ENCODE results near the gene ARRDC3.

Gene ARRDC3

DNA sequence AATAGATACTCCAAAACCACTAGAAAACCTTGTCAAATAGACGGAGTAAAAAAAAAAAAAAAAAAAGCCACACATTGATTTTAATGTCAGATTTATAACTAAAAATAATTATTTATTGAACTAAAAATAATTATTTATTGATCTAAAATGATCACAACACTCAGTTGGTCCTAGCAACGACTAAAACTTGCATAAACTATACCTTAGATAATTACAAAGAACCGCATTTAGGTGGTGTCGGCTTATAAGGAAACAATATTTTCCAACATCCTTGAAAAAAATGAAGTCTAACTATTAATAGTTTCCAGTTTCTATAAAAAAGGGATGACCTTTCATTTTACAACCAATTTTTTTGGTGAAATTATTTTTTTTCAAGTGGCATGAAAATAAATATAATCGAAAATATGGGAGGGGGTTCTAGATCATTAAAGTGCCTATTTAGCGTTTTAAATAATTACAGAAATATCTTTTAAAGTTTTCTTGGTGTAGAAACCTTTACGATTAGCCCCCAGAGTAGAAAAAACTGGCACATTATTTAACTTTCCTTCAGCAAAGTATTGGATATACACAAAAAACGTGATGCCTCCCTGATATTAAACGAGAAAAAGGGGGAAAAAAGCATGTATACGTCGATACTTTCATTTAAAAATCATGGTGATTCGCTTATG is 3.7 kb downstream of the ARRDC3 start:
- Mint-ChIP-seq H3K4me1 (ENCODE audit: low read depth) (peaks cover 40% of the 10 kb centered on the region), H3K9me3 (no peaks in the 10 kb centered on the region), H3K4me3 (peak overlapping the region; percentile 93), H3K27me3 (no peaks in the 10 kb centered on the region), H3K36me3 (ENCODE audit: low read depth) (peaks cover 62% of the 10 kb centered on the region), H3K27ac (peak overlapping the region; percentile 99)
- no peak for DNase-seq

DNA sequence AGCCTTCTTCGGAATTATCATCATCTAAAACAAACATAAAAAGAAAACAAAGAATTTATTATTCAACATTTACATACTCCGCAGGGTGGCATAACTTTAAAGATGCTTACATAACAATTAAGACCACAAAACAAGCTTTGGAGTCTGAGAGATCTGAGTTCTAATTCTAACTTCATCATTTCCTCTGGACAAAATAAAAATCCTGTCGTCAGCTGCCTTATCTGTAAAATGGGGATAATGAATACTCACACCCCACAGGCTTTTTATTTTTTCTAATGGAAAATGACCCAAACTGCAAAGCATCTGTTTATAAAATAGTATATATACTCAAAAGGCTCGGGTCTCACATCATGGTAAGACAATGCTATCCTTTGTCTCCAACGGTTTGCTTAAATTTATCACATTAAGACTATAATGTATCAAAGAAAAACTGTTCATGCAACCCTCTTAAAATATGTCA is 4.3 kb downstream of the ARRDC3 start:
- no peak for DNase-seq
- Mint-ChIP-seq H3K36me3 (ENCODE audit: low read depth) (peaks cover 68% of the 10 kb centered on the region), H3K27me3 (no peaks in the 10 kb centered on the region), H3K4me1 (ENCODE audit: low read depth) (peaks cover 38% of the 10 kb centered on the region), H3K9me3 (no peaks in the 10 kb centered on the region), H3K4me3 (peak overlapping the region; percentile 93), H3K27ac (peak overlapping the region; percentile 92)

DNA sequence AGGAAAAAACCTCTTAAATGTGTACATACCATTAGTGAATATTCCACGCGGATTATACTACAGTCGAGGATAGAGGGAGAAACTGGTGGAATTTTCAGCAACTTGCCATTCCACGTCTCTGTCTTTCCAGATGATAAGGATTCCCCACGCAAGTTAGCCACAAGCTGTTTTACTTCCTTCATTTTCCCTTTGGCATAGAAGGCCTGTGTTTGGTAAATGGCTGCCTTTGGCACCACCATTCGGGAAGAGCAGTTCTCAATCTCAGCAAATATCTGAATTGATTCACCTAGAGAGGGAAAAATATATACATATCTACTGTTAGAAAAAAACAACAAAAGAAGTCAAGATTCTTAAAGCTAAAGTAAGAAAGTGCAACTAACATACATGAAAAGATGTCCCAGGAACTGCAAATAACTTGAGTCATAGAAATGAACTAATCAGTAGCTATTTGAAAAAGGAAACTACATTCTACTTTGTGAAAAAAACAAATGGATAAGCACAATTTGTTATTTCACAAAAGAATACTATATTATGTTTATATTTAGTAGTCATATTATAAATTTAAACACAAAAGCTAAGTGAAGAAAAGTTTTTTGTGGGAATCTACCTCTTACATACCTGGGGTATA is 8.1 kb downstream of the ARRDC3 start:
- Mint-ChIP-seq H3K27me3 (no peaks in the 10 kb centered on the region), H3K4me3 (peak overlapping the region; percentile 0), H3K4me1 (ENCODE audit: low read depth) (peaks cover 65% of the 10 kb centered on the region), H3K9me3 (no peaks in the 10 kb centered on the region), H3K27ac (peak overlapping the region; percentile 83), H3K36me3 (ENCODE audit: low read depth) (peaks cover 73% of the 10 kb centered on the region)
- no peak for DNase-seq

DNA sequence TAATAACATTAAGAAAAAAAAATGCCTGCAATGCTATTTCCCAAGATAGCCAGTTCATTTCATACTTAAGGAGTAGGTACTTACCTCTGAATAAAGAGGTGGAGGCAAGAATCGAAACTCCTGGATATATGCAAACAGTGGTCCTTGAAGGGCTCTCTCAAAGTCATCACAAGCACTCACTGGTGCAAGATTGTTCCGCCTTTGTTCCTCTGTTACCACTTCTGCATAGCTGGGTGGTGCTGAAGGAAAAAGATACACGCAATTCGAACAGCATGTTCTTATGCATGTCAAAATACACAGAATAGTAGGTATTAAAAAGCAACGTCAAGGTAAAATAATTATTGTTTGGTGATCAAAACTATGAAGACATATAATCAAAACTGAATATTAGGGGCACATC is 9.5 kb downstream of the ARRDC3 start:
- peaks cover 79% of the 10 kb centered on the region for H3K36me3 Mint-ChIP-seq (ENCODE audit: low read depth)
- no peaks in the 10 kb centered on the region for H3K9me3 Mint-ChIP-seq
- no peaks in the 10 kb centered on the region for H3K27me3 Mint-ChIP-seq
- H3K4me3 Mint-ChIP-seq: no peak overlapping the region
- DNase-seq: no peak
- H3K27ac Mint-ChIP-seq: no peak overlapping the region
- H3K4me1 Mint-ChIP-seq (ENCODE audit: low read depth): peaks cover 67% of the 10 kb centered on the region

DNA sequence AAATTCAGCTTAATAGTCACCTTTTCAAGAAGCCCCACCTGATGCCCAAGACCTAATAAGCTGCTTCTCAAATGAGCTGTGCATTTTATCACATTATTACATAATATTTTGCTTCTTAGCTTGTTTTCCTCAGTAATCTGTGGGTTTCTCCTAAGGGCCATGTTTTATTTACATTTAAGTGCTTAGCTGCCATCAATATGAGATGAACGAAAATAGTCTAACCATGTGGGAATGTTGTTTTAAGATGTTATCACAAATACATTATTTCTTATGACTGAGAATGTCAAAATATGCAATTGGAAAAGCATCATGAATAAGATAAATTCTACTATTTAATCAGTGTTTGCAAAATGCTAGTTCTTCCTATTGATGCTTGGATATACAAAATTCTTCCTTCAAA is 10.1 kb downstream of the ARRDC3 start:
- Mint-ChIP-seq H3K36me3 (ENCODE audit: low read depth) (peaks cover 84% of the 10 kb centered on the region), H3K27me3 (no peaks in the 10 kb centered on the region), H3K27ac (peak overlapping the region; percentile 5), H3K4me3 (no peak overlapping the region), H3K4me1 (ENCODE audit: low read depth) (peaks cover 68% of the 10 kb centered on the region), H3K9me3 (no peaks in the 10 kb centered on the region)
- no peak for DNase-seq

DNA sequence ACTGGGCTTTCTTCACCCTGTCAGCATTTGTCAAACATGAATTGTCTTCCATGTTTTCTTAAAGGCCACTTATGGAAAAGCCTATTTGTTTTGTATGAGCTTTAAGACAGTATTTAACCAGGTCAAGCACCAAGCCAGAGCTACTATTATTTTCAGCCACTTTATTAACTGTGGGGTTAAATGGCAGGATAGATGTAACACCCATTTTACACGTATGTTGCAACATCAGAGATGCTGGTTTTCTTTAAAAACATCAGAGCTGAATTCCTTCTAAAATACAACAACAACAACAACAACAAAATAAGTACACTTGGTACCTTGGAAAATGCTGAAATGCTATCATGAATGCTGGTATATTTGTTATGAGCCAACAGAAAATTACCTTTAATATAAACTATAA is 13.6 kb downstream of the ARRDC3 start:
- Mint-ChIP-seq H3K27me3 (no peaks in the 10 kb centered on the region), H3K4me3 (no peak overlapping the region), H3K36me3 (ENCODE audit: low read depth) (peaks cover 73% of the 10 kb centered on the region), H3K4me1 (ENCODE audit: low read depth) (peaks cover 44% of the 10 kb centered on the region), H3K27ac (no peak overlapping the region), H3K9me3 (no peaks in the 10 kb centered on the region)
- no peak for DNase-seq

DNA sequence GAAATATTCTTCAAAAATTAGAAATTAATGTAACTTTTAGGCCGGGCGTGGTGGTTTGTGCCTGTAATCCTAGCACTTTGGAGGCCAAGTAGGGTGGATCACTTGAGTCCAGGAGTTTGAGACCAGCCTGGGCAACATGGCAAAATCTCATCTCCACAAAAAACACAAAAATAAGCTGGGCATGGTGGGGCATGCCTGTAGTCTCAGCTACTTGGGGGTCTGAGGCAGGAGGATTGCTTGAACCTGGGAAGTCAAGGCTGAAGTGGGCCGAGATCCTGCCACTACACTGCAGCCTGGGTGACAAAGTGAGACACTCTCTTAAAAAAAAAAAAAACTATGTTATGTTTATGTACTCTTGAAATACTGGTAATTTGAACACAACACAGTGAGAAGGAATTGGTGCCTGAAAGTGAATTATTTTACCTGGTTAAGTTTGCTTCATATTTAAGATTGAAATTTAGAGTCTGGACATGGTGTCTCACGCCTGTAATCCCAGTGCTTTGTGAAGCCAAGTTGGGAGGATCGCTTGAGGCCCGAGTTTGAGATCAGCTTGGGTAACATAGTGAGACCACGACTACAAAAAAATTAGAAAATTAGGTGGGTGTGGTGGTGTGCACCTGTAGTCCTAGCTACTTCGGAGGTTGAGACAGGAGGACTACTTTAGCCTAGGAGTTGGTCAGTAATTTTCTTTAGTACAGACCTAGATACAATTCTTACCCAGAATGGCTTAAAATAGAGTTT is 15.0 kb downstream of the ARRDC3 start:
- H3K27ac Mint-ChIP-seq: no peak overlapping the region
- DNase-seq: no peak
- H3K4me3 Mint-ChIP-seq: no peak overlapping the region
- H3K9me3 Mint-ChIP-seq: no peaks in the 10 kb centered on the region
- H3K36me3 Mint-ChIP-seq (ENCODE audit: low read depth): peaks cover 59% of the 10 kb centered on the region
- peaks cover 33% of the 10 kb centered on the region for H3K4me1 Mint-ChIP-seq (ENCODE audit: low read depth)
- no peaks in the 10 kb centered on the region for H3K27me3 Mint-ChIP-seq

DNA sequence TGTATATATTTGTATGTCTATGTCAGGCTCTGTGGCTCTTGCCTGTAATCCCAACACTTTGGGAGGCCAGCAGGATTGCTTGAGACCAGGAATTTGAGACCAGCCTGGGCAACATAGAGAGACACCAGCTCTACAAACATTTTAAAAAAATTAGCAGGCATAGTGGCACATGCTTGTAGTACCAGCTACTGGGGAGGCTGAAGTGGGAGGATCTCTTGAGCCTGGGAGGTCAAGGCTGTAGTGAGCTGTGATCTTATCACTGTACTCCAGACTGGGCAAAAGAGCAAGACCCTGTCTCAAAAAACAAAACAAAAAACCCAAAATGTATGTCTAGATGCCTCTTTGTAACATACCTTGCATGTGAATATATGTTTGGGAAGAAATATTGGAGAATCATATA is 15.8 kb downstream of the ARRDC3 start:
- Mint-ChIP-seq H3K4me3 (no peak overlapping the region), H3K4me1 (ENCODE audit: low read depth) (peaks cover 31% of the 10 kb centered on the region), H3K9me3 (peaks cover 3% of the 10 kb centered on the region), H3K27ac (no peak overlapping the region), H3K27me3 (no peaks in the 10 kb centered on the region), H3K36me3 (ENCODE audit: low read depth) (peaks cover 57% of the 10 kb centered on the region)
- no peak for DNase-seq

DNA sequence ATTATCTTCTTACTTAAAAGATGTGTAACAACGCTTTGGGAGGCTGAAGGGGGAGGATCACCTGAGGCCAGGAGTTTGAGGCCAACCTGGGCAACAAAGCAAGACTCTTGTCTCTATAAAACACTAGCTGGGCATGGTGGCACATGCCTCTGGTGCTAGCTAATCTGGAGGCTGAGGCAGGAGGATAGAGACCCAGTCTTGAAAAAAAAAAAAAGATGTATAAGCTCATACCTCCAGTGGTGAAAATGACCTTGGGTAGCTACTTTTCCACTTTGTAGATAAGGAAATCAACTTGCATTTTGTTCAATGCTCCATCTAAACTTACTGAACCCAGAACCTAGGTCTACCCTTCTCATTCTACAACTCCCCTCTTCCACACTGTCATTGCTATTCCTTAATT is 16.6 kb downstream of the ARRDC3 start:
- DNase-seq: no peak
- Mint-ChIP-seq H3K9me3 (peaks cover 8% of the 10 kb centered on the region), H3K36me3 (ENCODE audit: low read depth) (peaks cover 49% of the 10 kb centered on the region), H3K27ac (no peak overlapping the region), H3K4me1 (ENCODE audit: low read depth) (peaks cover 27% of the 10 kb centered on the region), H3K27me3 (no peaks in the 10 kb centered on the region), H3K4me3 (no peak overlapping the region)

DNA sequence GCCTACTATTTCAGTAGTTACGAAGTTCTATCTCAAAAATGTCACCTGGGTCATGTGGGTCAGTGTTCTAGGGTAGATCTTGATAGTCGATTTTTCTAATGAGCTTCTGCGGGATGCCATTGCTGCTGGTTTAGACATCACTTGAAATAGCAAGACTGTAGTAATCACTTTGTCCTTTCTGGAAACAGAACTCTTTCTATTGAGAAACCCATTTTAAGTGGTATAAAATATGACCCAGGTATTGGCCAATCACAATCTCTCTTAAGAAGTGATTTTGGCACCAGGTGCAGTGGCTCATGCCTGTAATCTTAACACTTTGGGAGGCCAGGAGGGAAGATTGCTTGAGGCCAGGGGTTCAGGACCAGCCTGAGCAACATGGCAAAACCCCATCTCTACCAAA is 17.6 kb downstream of the ARRDC3 start:
- DNase-seq: no peak
- peaks cover 28% of the 10 kb centered on the region for H3K4me1 Mint-ChIP-seq (ENCODE audit: low read depth)
- no peaks in the 10 kb centered on the region for H3K27me3 Mint-ChIP-seq
- H3K36me3 Mint-ChIP-seq (ENCODE audit: low read depth): peaks cover 43% of the 10 kb centered on the region
- H3K27ac Mint-ChIP-seq: no peak overlapping the region
- H3K4me3 Mint-ChIP-seq: no peak overlapping the region
- H3K9me3 Mint-ChIP-seq: peaks cover 18% of the 10 kb centered on the region

DNA sequence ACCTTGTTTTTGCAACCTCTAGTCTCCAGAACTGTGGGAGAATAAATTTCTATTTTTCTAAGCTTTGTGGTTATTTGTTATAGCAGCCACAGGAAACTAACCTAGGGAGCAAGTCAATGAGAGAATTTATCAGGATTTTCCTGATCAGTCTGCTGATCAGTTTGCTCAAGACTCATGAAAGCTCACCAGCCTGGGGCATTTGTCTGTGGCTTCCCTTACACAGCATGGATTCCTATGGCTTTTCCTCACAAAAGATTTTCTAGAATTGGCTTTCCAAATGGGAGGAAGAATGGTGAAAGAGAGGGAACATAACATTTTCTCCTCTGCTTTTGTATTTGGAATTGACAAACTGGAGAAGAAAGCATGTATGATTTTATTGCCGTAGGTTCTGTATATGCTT is 20.2 kb downstream of the ARRDC3 start:
- Mint-ChIP-seq H3K27me3 (peaks cover 5% of the 10 kb centered on the region), H3K9me3 (peaks cover 21% of the 10 kb centered on the region), H3K4me1 (ENCODE audit: low read depth) (peaks cover 17% of the 10 kb centered on the region), H3K36me3 (ENCODE audit: low read depth) (peaks cover 23% of the 10 kb centered on the region), H3K4me3 (no peak overlapping the region), H3K27ac (no peak overlapping the region)
- DNase-seq: no peak

DNA sequence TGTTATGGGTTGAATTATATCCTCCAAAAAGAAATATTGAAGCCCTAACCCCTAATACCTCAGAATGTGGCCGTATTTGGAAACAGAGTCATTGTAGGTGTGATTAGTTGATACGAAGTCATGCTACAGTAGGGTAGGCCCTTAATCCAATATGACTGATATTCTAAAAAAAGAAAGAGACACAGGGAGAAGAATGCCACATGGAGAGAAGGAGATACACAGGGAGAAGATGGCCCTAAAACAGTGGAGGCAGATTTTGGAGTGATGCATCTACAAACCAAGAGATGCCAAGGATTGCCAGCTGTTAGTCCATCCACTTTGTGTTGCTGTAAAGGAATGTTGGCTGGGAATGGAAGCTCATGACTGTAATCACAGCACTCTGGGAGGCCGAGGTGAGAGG is 21.3 kb downstream of the ARRDC3 start:
- H3K9me3 Mint-ChIP-seq: peaks cover 21% of the 10 kb centered on the region
- peaks cover 17% of the 10 kb centered on the region for H3K36me3 Mint-ChIP-seq (ENCODE audit: low read depth)
- H3K4me1 Mint-ChIP-seq (ENCODE audit: low read depth): peaks cover 17% of the 10 kb centered on the region
- no peak overlapping the region for H3K4me3 Mint-ChIP-seq
- H3K27ac Mint-ChIP-seq: peak overlapping the region; percentile 83
- H3K27me3 Mint-ChIP-seq: peaks cover 11% of the 10 kb centered on the region
- DNase-seq: no peak

DNA sequence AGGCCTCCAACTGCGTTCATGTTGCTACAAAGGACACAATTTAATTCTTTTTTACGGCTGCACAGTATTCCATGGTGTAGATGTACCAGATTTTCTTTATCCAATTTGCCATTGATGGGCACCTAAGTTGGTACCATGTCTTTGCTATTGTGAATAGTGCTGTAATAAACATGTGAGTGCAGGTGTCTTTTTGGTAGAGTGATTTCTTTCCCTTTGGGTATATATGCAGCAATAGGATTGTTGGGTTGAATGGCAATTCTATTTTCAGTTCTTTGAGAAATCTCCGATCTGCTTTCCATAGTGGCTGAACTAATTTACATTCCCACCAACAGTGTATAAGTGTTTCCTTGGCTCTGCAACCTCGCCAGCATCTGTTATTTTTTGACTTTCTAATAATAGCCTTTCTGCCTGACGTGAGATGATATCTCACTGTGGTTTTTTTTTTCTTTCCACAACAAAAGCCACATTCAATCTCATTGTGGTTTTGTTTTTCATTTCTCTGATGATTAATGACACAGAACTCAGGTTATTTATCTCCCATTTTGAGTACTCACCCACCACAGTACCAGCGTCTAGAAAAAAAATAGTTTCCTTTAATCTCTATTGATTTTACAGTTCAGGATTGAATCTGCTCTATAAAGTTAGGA is 21.9 kb downstream of the ARRDC3 start:
- Mint-ChIP-seq H3K9me3 (peaks cover 21% of the 10 kb centered on the region), H3K36me3 (ENCODE audit: low read depth) (peaks cover 12% of the 10 kb centered on the region), H3K4me3 (peak overlapping the region; percentile 25), H3K4me1 (ENCODE audit: low read depth) (peaks cover 17% of the 10 kb centered on the region), H3K27ac (peak overlapping the region; percentile 83), H3K27me3 (peaks cover 13% of the 10 kb centered on the region)
- DNase-seq: no peak

DNA sequence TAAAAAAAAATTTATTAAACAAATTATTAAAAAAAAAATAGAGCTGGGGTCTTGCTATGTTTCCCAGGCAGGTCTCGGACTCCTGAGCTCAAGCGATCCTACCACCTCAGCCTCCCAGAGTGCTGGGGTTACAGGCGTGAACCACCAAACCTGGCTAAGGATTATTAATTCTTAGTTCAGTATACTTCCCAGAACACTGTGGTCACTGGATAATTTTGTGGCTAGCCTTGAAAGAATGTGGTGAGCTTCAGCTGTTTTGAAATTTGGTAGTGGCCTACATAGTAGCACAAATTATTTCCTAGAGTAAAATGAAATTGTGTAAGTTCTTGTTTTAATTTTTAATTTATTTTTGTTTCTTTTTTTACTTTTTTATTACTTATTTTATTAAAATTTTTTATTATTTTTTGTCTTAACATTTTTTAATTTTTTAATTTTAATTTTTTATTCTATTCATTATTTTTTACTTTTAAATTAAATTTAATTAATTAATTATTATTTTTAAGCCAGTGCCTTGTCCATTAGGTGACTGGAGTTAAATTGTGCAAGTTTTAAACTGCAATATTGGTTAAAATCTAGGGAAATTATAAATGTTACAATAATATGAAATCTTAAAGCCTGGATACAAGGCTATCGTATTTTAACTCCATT is 23.0 kb downstream of the ARRDC3 start:
- H3K4me3 Mint-ChIP-seq: no peak overlapping the region
- DNase-seq: no peak

More for the DNA sequence above, 23.0 kb downstream of the ARRDC3 start:
- Mint-ChIP-seq H3K4me1 (ENCODE audit: low read depth) (peaks cover 17% of the 10 kb centered on the region), H3K27ac (no peak overlapping the region), H3K9me3 (peaks cover 21% of the 10 kb centered on the region), H3K27me3 (peaks cover 14% of the 10 kb centered on the region), H3K36me3 (ENCODE audit: low read depth) (peaks cover 9% of the 10 kb centered on the region)
